SH-SY5Y (cell line): ENCODE data around the gene ZCCHC7.

ENCODE experiments used
- GATA2 ChIP-seq: IDR thresholded peaks from 2 replicates; pipeline ENCODE4 v1.6.1; 2011; ENCODE audit warnings: mild to moderate bottlenecking, low read depth, low read length
- GATA3 ChIP-seq: IDR thresholded peaks from 2 replicates; pipeline ENCODE4 v1.6.1; 2011; ENCODE audit warnings: low read depth, mild to moderate bottlenecking, low read length, moderate library complexity

DNA sequence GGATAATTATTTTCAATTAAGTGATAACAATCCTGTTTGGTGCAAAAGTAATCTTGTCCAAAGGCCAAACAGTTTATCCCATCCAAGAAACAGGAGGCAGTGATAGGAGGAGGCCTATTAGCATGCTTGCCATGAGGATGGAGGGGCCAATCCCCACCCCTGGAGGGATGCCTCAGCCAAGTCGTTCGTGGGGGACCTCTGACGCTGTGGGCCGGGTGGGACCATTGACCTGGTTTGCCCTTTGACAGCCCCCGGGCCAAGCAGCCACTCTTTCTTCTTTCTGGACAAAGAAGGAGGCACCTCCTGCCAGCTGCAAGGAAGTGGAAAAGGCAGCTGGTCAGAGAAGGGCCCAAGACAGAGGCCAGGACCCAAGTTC lies 262.6 kb downstream of the ZCCHC7 start:
- TF ChIP-seq GATA3 (no peak), GATA2 (no peak)
